H9 (cell line): ENCODE results near the gene FAM72B. TPM values are rescaled to one million over a fixed set of nuclear protein-coding genes. Genes with fewer than 3 reads are reported as not detected.
"Not testable (repeated sequence)": the region's sequence is repeated elsewhere in the genome, so short reads cannot be mapped to it uniquely, and the experiment has no call there.

ENCODE experiments used
- DNase-seq: peaks from one replicate; pipeline ENCODE4 v3.0.0-alpha.2; 2017
- H2AFZ ChIP-seq: one replicate; pipeline ENCODE4 v1.6.1; 2013; ENCODE audit warnings: mild to moderate bottlenecking, low read length, control low read depth, moderate library complexity
- H2AK5ac ChIP-seq: 2 replicates; pipeline ENCODE4 v1.6.1; 2013; ENCODE audit warnings: low read length, control low read depth, mixed read lengths; ENCODE audit not compliant: insufficient read length
- H2BK120ac ChIP-seq: one replicate; pipeline ENCODE4 v1.6.1; 2013; ENCODE audit warnings: low read depth, mild to moderate bottlenecking, low read length, control low read depth, inconsistent platforms; ENCODE audit not compliant: poor library complexity, severe bottlenecking
- H2BK12ac ChIP-seq: 2 replicates; pipeline ENCODE4 v1.6.1; 2013; ENCODE audit warnings: low read length, control low read depth, mixed read lengths, low read depth; ENCODE audit not compliant: insufficient read length
- H2BK15ac ChIP-seq: 2 replicates; pipeline ENCODE4 v1.6.1; 2013; ENCODE audit warnings: low read depth, low read length, control low read depth
- H2BK20ac ChIP-seq: one replicate; pipeline ENCODE4 v1.6.1; 2013; ENCODE audit warnings: low read depth, mild to moderate bottlenecking, low read length, control low read depth, inconsistent platforms; ENCODE audit not compliant: poor library complexity, severe bottlenecking
- H2BK5ac ChIP-seq: 2 replicates; pipeline ENCODE4 v1.6.1; 2013; ENCODE audit warnings: low read length, control low read depth, mixed read lengths; ENCODE audit not compliant: insufficient read length
- H3K14ac ChIP-seq: 2 replicates; pipeline ENCODE4 v1.6.1; 2013; ENCODE audit warnings: low read length, control low read depth; ENCODE audit not compliant: insufficient read depth
- H3K18ac ChIP-seq: 2 replicates; pipeline ENCODE4 v1.6.1; 2013; ENCODE audit warnings: low read depth, mild to moderate bottlenecking, mixed read lengths, low read length, control low read depth; ENCODE audit not compliant: insufficient read length
- H3K23ac ChIP-seq: 2 replicates; pipeline ENCODE4 v1.6.1; 2013; ENCODE audit warnings: low read length, control low read depth, mixed read lengths, low read depth; ENCODE audit not compliant: insufficient read length
- H3K23me2 ChIP-seq: 2 replicates; pipeline ENCODE4 v1.6.1; 2013; ENCODE audit warnings: low read depth, mild to moderate bottlenecking, mixed read lengths, low read length, control low read depth; ENCODE audit not compliant: insufficient read length, poor library complexity, severe bottlenecking
- H3K27ac ChIP-seq: 2 replicates; pipeline ENCODE4 v1.5.1; 2013; ENCODE audit warnings: low read length, control low read depth, mixed read lengths, low read depth; ENCODE audit not compliant: insufficient read length
- H3K27me3 ChIP-seq: 2 replicates; pipeline ENCODE4 v1.6.1; 2013; ENCODE audit warnings: low read length, control low read depth, inconsistent platforms; ENCODE audit not compliant: insufficient read depth
- H3K4ac ChIP-seq: 2 replicates; pipeline ENCODE4 v1.6.1; 2013; ENCODE audit warnings: low read depth, mild to moderate bottlenecking, control low read depth, inconsistent platforms, low read length, moderate library complexity
- H3K4me1 ChIP-seq: 2 replicates; pipeline ENCODE4 v1.6.1; 2013; ENCODE audit warnings: low read length, control low read depth, inconsistent platforms; ENCODE audit not compliant: insufficient read depth
- H3K4me2 ChIP-seq: 2 replicates; pipeline ENCODE4 v1.6.1; 2013; ENCODE audit warnings: low read length, control low read depth, mixed read lengths; ENCODE audit not compliant: insufficient read length, insufficient read depth
- H3K56ac ChIP-seq: 2 replicates; pipeline ENCODE4 v1.6.1; 2013; ENCODE audit warnings: low read depth, mild to moderate bottlenecking, mixed read lengths, low read length, control low read depth; ENCODE audit not compliant: insufficient read length
- H3K79me1 ChIP-seq: 2 replicates; pipeline ENCODE4 v1.6.1; 2013; ENCODE audit warnings: low read depth, mild to moderate bottlenecking, moderate library complexity, low read length, control low read depth, inconsistent platforms; ENCODE audit not compliant: insufficient read depth, poor library complexity, severe bottlenecking
- H3K79me2 ChIP-seq: 2 replicates; pipeline ENCODE4 v1.6.1; 2013; ENCODE audit warnings: low read length, control low read depth, inconsistent platforms; ENCODE audit not compliant: insufficient read depth
- H3K9ac ChIP-seq: 2 replicates; pipeline ENCODE4 v1.6.1; 2013; ENCODE audit warnings: low read length, control low read depth, mixed read lengths; ENCODE audit not compliant: insufficient read length; ENCODE audit errors: extremely low read depth
- H3K9me3 ChIP-seq: one replicate; pipeline ENCODE4 v1.6.1; 2013; ENCODE audit warnings: low read depth, low read length, inconsistent platforms; ENCODE audit not compliant: control insufficient read depth
- H3T11ph ChIP-seq: one replicate; pipeline ENCODE4 v1.6.1; 2013; ENCODE audit warnings: mild to moderate bottlenecking, low read length, control low read depth, inconsistent platforms
- H4K20me1 ChIP-seq: one replicate; pipeline ENCODE4 v1.6.1; 2013; ENCODE audit not compliant: control insufficient read depth, insufficient read length, insufficient read depth
- H4K5ac ChIP-seq: 2 replicates; pipeline ENCODE4 v1.6.1; 2013; ENCODE audit warnings: low read depth, mild to moderate bottlenecking, mixed read lengths, low read length, control low read depth; ENCODE audit not compliant: insufficient read length
- H4K8ac ChIP-seq: replicated peaks from 2 replicates; pipeline ENCODE4 v1.6.1; 2013; ENCODE audit warnings: low read length, control low read depth, mixed read lengths, low read depth; ENCODE audit not compliant: insufficient read length
- H4K91ac ChIP-seq: 2 replicates; pipeline ENCODE4 v1.6.1; 2013; ENCODE audit warnings: low read depth, mild to moderate bottlenecking, moderate library complexity, mixed read lengths, low read length, control low read depth; ENCODE audit not compliant: insufficient read length
- H3K27ac Mint-ChIP-seq, 3 experiments: 2 replicates in 2 of 3; 3 replicates in 1 of 3; pipeline ENCODE4 v1.8.0; 2020 to 2021; ENCODE audit warnings: mixed read lengths in 3 of 3, mild to moderate bottlenecking in 1 of 3, moderate library complexity in 1 of 3
- H3K27me3 Mint-ChIP-seq: 2 replicates; pipeline ENCODE4 v1.8.0; 2021; ENCODE audit warnings: low read depth, mild to moderate bottlenecking, moderate library complexity, mixed read lengths
- H3K36me3 Mint-ChIP-seq, 3 experiments: 2 replicates in 2 of 3; 3 replicates in 1 of 3; pipeline ENCODE4 v1.8.0; 2020 to 2021; ENCODE audit warnings: low read depth in 3 of 3, mixed read lengths in 3 of 3; ENCODE audit not compliant: insufficient read depth in 1 of 3
- H3K4me1 Mint-ChIP-seq, 2 experiments: 2 replicates each; pipeline ENCODE4 v1.8.0; 2020; ENCODE audit warnings: mixed read lengths in 2 of 2
- H3K4me3 Mint-ChIP-seq, 2 experiments: 2 replicates in 1 of 2; 3 replicates in 1 of 2; pipeline ENCODE4 v1.8.0; 2020 to 2021; ENCODE audit warnings: mild to moderate bottlenecking in 2 of 2, mixed read lengths in 2 of 2, moderate library complexity in 1 of 2
- H3K9me3 Mint-ChIP-seq, 2 experiments: 2 replicates in 1 of 2; 3 replicates in 1 of 2; pipeline ENCODE4 v1.8.0; 2020; ENCODE audit warnings: mild to moderate bottlenecking in 2 of 2, mixed read lengths in 2 of 2, moderate library complexity in 1 of 2
- WGBS: extraction: QIAGEN DNeasy Blood & Tissue Kit; methylation state at CpG from one replicate; pipeline ENCODE4 v1.1.7; 2013; ENCODE audit warnings: missing lambda C conversion rate, low lambda C conversion rate, mixed read lengths; ENCODE audit not compliant: insufficient read length; ENCODE audit errors: extremely low coverage; 5-methylcytosine and 5-hydroxymethylcytosine counted together
- total RNA-seq: library from RNA; stranded (reverse); gene quantifications from 2 replicates; pipeline ENCODE4 v1.2.1, GENCODE V29; 2021

The FAM72B gene
- total RNA-seq, 1 experiment from 2014 or later, result 8.5 TPM

DNA sequence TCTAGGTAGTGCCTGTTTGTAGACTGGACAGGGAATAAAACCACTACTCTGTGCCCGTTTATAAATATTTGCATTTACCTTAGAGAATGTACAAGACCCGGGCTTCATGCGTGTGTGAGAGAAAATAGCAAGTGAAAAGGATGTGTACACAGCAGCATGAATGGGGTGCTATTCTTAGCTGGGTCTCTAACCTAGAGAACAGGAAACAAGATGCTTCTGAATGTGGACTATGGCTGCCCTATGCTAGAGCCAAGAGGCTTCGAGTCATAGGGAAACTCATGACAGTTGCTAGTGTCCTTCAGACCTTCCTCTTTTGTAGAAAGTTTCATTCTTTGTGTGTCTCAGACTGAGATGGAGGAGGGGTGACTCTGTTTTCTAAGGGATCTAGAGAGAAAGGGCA is 40.6 kb upstream of the FAM72B start:
- not testable (repeated sequence) for H3K4me1 Mint-ChIP-seq, H2BK120ac ChIP-seq, H3K14ac ChIP-seq, H3T11ph ChIP-seq, H4K20me1 ChIP-seq, H3K4me1 ChIP-seq, H3K27ac Mint-ChIP-seq, H3K4ac ChIP-seq, DNase-seq, H2AFZ ChIP-seq, H4K91ac ChIP-seq, H3K4me2 ChIP-seq, H3K4me3 Mint-ChIP-seq, H3K9me3 ChIP-seq, H3K27me3 Mint-ChIP-seq, H2AK5ac ChIP-seq, H3K18ac ChIP-seq, H3K23ac ChIP-seq, H3K56ac ChIP-seq, H3K9me3 Mint-ChIP-seq, H2BK20ac ChIP-seq, H2BK5ac ChIP-seq, H3K27ac ChIP-seq, H3K27me3 ChIP-seq, H2BK12ac ChIP-seq, H4K5ac ChIP-seq, H3K36me3 Mint-ChIP-seq, H3K79me1 ChIP-seq, H4K8ac ChIP-seq, H3K9ac ChIP-seq, H3K79me2 ChIP-seq, H3K23me2 ChIP-seq, H2BK15ac ChIP-seq
- WGBS, result no CpG with 5 or more reads among the region's 4 CpGs

DNA sequence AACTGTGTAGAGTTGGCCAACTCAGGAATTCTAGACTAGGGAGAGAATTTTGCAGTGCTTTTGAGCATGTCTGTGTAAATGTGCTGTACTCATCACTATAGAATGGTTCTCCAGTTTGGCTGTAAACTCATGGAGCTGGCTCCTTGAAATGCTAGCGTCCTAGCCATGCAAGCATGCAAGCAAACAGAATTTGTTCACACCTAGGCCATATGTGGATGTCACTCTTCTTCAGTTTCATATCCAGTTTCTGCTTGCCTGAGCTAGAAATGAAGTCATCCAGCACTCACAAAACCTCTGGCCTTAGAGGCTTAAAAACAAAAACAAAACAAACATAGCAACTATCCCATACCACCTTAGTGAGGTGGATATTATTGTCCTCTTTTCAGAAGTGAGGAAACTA is 37.6 kb upstream of the FAM72B start:
- H3K18ac ChIP-seq, H3T11ph ChIP-seq, H3K4me2 ChIP-seq, H3K27me3 ChIP-seq, H2BK5ac ChIP-seq, H3K27me3 Mint-ChIP-seq, DNase-seq, H4K5ac ChIP-seq, H3K9ac ChIP-seq, H2BK15ac ChIP-seq, H3K23me2 ChIP-seq, H2AFZ ChIP-seq, H3K79me1 ChIP-seq, H4K8ac ChIP-seq, H3K27ac Mint-ChIP-seq, H3K79me2 ChIP-seq, H3K23ac ChIP-seq, H4K20me1 ChIP-seq, H3K14ac ChIP-seq, H3K4me1 Mint-ChIP-seq, H3K4ac ChIP-seq, H3K4me1 ChIP-seq, H4K91ac ChIP-seq, H2BK20ac ChIP-seq, H2BK120ac ChIP-seq, H3K9me3 ChIP-seq, H2AK5ac ChIP-seq, H3K36me3 Mint-ChIP-seq, H3K9me3 Mint-ChIP-seq, H2BK12ac ChIP-seq, H3K4me3 Mint-ChIP-seq, H3K56ac ChIP-seq, H3K27ac ChIP-seq: not testable (repeated sequence)
- WGBS, result no CpG with 5 or more reads among the region's 1 CpG
